IMR-90 (cell line): ENCODE results near the gene LRRC14B. TPM values are rescaled to one million over a fixed set of nuclear protein-coding genes. Genes with fewer than 3 reads are reported as not detected.
"Not testable (repeated sequence)": the region's sequence is repeated elsewhere in the genome, so short reads cannot be mapped to it uniquely, and the experiment has no call there.

Experiments
- ATAC-seq: fragments of 200-7000 bp; cut with Tn5 transposase; 2 replicates; pipeline ENCODE4 v1.9.1; 2020; ENCODE audit warnings: low read depth, mild to moderate bottlenecking, moderate library complexity
- BruUV-seq: library from RNA; stranded (reverse); fragments of 400-500 nt; replicated peaks from 2 replicates; lab custom pipeline; 2021; lab: Mats Ljungman, UMichigan
- CTCF ChIA-PET: fragments of 300-600 bp; formaldehyde crosslinking; extraction: SDS; loops from one replicate; lab custom pipeline; 2021; ENCODE audit warnings: antibody characterized with exemption; lab: Yijun Ruan, JAX
- POLR2A ChIA-PET: fragments of 300-600 bp; sonication (Branson Sonifier 250); formaldehyde crosslinking; loops from one replicate; lab custom pipeline; 2022; ENCODE audit warnings: antibody characterized with exemption; ENCODE audit not compliant: unreplicated experiment; lab: Charles Lee
- DNase-seq: peaks from one replicate; pipeline ENCODE4 v3.0.0; 2013
- H2AFZ ChIP-seq: replicated peaks from 2 replicates; pipeline ENCODE3; 2013; ENCODE audit warnings: low read length, mild to moderate bottlenecking; ENCODE audit not compliant: poor library complexity
- H2AK5ac ChIP-seq: 2 replicates; pipeline ENCODE4 v1.6.1; 2013; ENCODE audit warnings: low read depth, low read length, inconsistent platforms
- H2AK9ac ChIP-seq: replicated peaks from 2 replicates; pipeline ENCODE3; 2013; ENCODE audit warnings: mild to moderate bottlenecking, low read depth, low read length, moderate library complexity; ENCODE audit not compliant: poor library complexity
- H2BK120ac ChIP-seq: 2 replicates; pipeline ENCODE4 v1.6.1; 2013; ENCODE audit warnings: low read depth, low read length, inconsistent platforms
- H2BK15ac ChIP-seq: 3 replicates; pipeline ENCODE4 v1.6.1; 2013; ENCODE audit warnings: low read depth, low read length, inconsistent platforms
- H2BK20ac ChIP-seq: 2 replicates; pipeline ENCODE4 v1.6.1; 2013; ENCODE audit warnings: low read depth, mild to moderate bottlenecking, inconsistent platforms, low read length, moderate library complexity
- H2BK5ac ChIP-seq: 2 replicates; pipeline ENCODE4 v1.6.1; 2013; ENCODE audit warnings: mild to moderate bottlenecking, low read depth, low read length, inconsistent platforms; ENCODE audit not compliant: poor library complexity, severe bottlenecking
- H3K14ac ChIP-seq: replicated peaks from 2 replicates; pipeline ENCODE4 v1.6.1; 2013; ENCODE audit warnings: low read depth, low read length, inconsistent platforms
- H3K18ac ChIP-seq: 2 replicates; pipeline ENCODE4 v1.6.1; 2013; ENCODE audit warnings: low read depth, low read length, control low read depth
- H3K23ac ChIP-seq: 2 replicates; pipeline ENCODE4 v1.6.1; 2013; ENCODE audit warnings: low read depth, low read length, inconsistent platforms
- H3K27ac ChIP-seq: 2 replicates; pipeline ENCODE4 v1.5.1; 2013; ENCODE audit warnings: mild to moderate bottlenecking, control low read depth, low read length; ENCODE audit not compliant: insufficient read depth
- H3K27me3 ChIP-seq: 2 replicates; pipeline ENCODE4 v1.6.1; 2013; ENCODE audit warnings: low read length; ENCODE audit not compliant: control insufficient read depth, insufficient read depth
- H3K36me3 ChIP-seq: 2 replicates; pipeline ENCODE4 v1.6.1; 2013; ENCODE audit warnings: low read length, mixed read lengths; ENCODE audit not compliant: control insufficient read depth, insufficient read depth
- H3K4ac ChIP-seq: 2 replicates; pipeline ENCODE4 v1.6.1; 2013; ENCODE audit warnings: low read depth, low read length, inconsistent platforms
- H3K4me1 ChIP-seq: 2 replicates; pipeline ENCODE4 v1.6.1; 2013; ENCODE audit warnings: low read length, mixed read lengths; ENCODE audit not compliant: control insufficient read depth, insufficient read depth
- H3K4me2 ChIP-seq: 2 replicates; pipeline ENCODE4 v1.6.1; 2013; ENCODE audit warnings: low read depth, mild to moderate bottlenecking, control low read depth, low read length, moderate library complexity
- H3K4me3 ChIP-seq: 2 replicates; pipeline ENCODE4 v1.5.1; 2013; ENCODE audit warnings: low read depth, mild to moderate bottlenecking, control low read depth, low read length, moderate library complexity; ENCODE audit not compliant: insufficient read depth
- H3K56ac ChIP-seq: 2 replicates; pipeline ENCODE4 v1.6.1; 2013; ENCODE audit warnings: low read length, inconsistent platforms; ENCODE audit not compliant: insufficient read depth; ENCODE audit errors: extremely low read depth
- H3K79me1 ChIP-seq, 2 experiments: 2 replicates each; pipeline ENCODE4 v1.6.1; 2013; ENCODE audit warnings: low read length in 2 of 2, inconsistent platforms in 1 of 2, low read depth in 1 of 2
- H3K9ac ChIP-seq: 2 replicates; pipeline ENCODE4 v1.6.1; 2013; ENCODE audit warnings: low read depth, low read length, control low read depth
- H3K9me1 ChIP-seq: 2 replicates; pipeline ENCODE4 v1.6.1; 2013; ENCODE audit warnings: low read length, inconsistent platforms; ENCODE audit not compliant: insufficient read depth
- H3K9me3 ChIP-seq: 2 replicates; pipeline ENCODE4 v1.6.1; 2013; ENCODE audit warnings: low read length; ENCODE audit not compliant: control insufficient read depth, insufficient read depth
- H4K20me1 ChIP-seq: 2 replicates; pipeline ENCODE4 v1.6.1; 2013; ENCODE audit warnings: low read length, inconsistent platforms; ENCODE audit not compliant: insufficient read depth
- H4K5ac ChIP-seq: 2 replicates; pipeline ENCODE4 v1.6.1; 2013; ENCODE audit warnings: mild to moderate bottlenecking, low read depth, low read length, control low read depth
- H4K8ac ChIP-seq, 2 experiments: 2 replicates each; pipeline ENCODE4 v1.6.1; 2013; ENCODE audit warnings: low read depth in 2 of 2, low read length in 2 of 2, control low read depth in 1 of 2, inconsistent platforms in 1 of 2
- H4K91ac ChIP-seq: 2 replicates; pipeline ENCODE4 v1.6.1; 2013; ENCODE audit warnings: low read depth, low read length, inconsistent platforms; ENCODE audit not compliant: insufficient read depth
- WGBS, 2 experiments: methylation state at CpG; one replicate each; pipeline versions ENCODE4 v1.1.5 to v1.1.7; 2013; ENCODE audit warnings: missing lambda C conversion rate in 2 of 2; ENCODE audit not compliant: insufficient read length in 1 of 2; ENCODE audit errors: extremely low coverage in 2 of 2; 5-methylcytosine and 5-hydroxymethylcytosine counted together
- dilution Hi-C: fragments of 300-500 bp; cut with HindIII; formaldehyde crosslinking; loops from one replicate; pipeline ENCODE4 v1.14.3; 2018; ENCODE audit warnings: low sequenced_read_pairs; ENCODE audit not compliant: unreplicated experiment
- in situ Hi-C: fragments of 300-500 bp; cut with MboI; formaldehyde crosslinking; loops from 3 replicates; pipeline ENCODE4 v1.14.3; 2019; ENCODE audit warnings: low sequenced_read_pairs, inconsistent platforms, mixed read lengths
- intact Hi-C: fragments of 100-400 bp; cut with micrococcal nuclease; formaldehyde crosslinking; loops from 2 replicates; pipeline ENCODE4 v1.10.0; 2022
- polyA plus RNA-seq, 3 experiments: library from polyadenylated mRNA; depleted of rRNA; stranded (reverse); fragments of >200 nt; gene quantifications; 2 replicates each; pipeline ENCODE4 v1.2.3, GENCODE V29; 2012; ENCODE audit warnings: low replicate concordance in 1 of 3
- total RNA-seq: library from RNA; depleted of rRNA; stranded (reverse); fragments of >200 nt; gene quantifications from 2 replicates; pipeline ENCODE4 v1.2.3, GENCODE V29; 2012

LRRC14B gene
- total and polyA plus RNA-seq, 2 of the 4 experiments (the other 2 are of a cell fraction), result not detected

DNA sequence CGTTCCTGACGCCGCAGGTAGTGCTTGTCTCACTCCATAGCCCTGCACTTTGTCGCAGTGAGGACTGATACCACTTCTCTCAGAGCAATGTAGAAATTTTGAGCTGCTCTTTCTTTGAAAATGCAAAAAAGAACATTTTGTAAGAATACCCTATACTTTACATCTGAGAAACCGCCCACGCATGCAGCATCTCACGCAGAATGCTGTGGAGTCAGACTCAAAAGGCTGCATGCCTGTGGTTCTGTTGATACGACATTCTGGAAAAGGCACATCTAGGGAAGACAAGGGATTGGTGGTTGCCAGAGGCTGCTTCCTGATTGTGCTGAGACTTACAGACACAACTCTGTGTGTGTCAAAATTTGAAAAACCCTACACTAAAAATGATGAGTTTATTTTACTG, 46.6 kb downstream of the LRRC14B start:
- POLR2A ChIA-PET, H3K18ac ChIP-seq, H4K91ac ChIP-seq, H4K5ac ChIP-seq, H3K14ac ChIP-seq, dilution Hi-C loops, H4K8ac ChIP-seq, CTCF ChIA-PET, H3K4me1 ChIP-seq, H3K9ac ChIP-seq, H2AK9ac ChIP-seq, H3K27ac ChIP-seq, H3K4ac ChIP-seq, H3K23ac ChIP-seq, H2BK5ac ChIP-seq, H3K79me1 ChIP-seq, ATAC-seq, BruUV-seq, H3K9me1 ChIP-seq, H3K4me3 ChIP-seq, H3K9me3 ChIP-seq, H4K20me1 ChIP-seq, H2AFZ ChIP-seq, H2BK20ac ChIP-seq, H2BK15ac ChIP-seq, H2BK120ac ChIP-seq, H3K27me3 ChIP-seq, H3K4me2 ChIP-seq, intact Hi-C loops, H2AK5ac ChIP-seq, H3K56ac ChIP-seq: not testable (repeated sequence)
- WGBS, 2 experiments, result no CpG with 5 or more reads among the region's 8 CpGs
- in situ Hi-C loops, result loop anchor here (10.0 kb wide), 1 partner anchor 1357 kb away; no protein-coding TSS in a partner anchor
- DNase-seq, result peak; percentile 25
- H3K36me3 ChIP-seq, result peaks cover 52% of the 10 kb centered on the region

GRCh38 chr5:240550-240949, 49.3 kb downstream of the LRRC14B start:
- dilution Hi-C loops, in situ Hi-C loops, BruUV-seq, H3K9me1 ChIP-seq, H2BK120ac ChIP-seq, H3K23ac ChIP-seq, H2BK5ac ChIP-seq, H2BK20ac ChIP-seq, POLR2A ChIA-PET, H3K27me3 ChIP-seq, H4K91ac ChIP-seq, H2BK15ac ChIP-seq, H3K9me3 ChIP-seq, DNase-seq, H3K79me1 ChIP-seq, H3K14ac ChIP-seq, H2AK5ac ChIP-seq, H3K4me3 ChIP-seq, H4K20me1 ChIP-seq, H3K4me2 ChIP-seq, H2AFZ ChIP-seq, H2AK9ac ChIP-seq, H3K56ac ChIP-seq, ATAC-seq, H4K5ac ChIP-seq, H3K4ac ChIP-seq, intact Hi-C loops, CTCF ChIA-PET, H3K4me1 ChIP-seq, H3K27ac ChIP-seq, H4K8ac ChIP-seq, H3K18ac ChIP-seq, H3K9ac ChIP-seq: not testable (repeated sequence)
- peaks cover 39% of the 10 kb centered on the region for H3K36me3 ChIP-seq
- 100% methylated on average over 2 of the region's 7 CpGs; no CpG with 5 or more reads in 1 of the 2 experiments for WGBS, 2 experiments
